ENCODE data around the gene CDK11A. TPM values are rescaled to one million over a fixed set of nuclear protein-coding genes. Genes with fewer than 3 reads are reported as not detected.
A peak's percentile ranks its signal among the peaks of the same experiment; 100 is the strongest.
"Not testable (repeated sequence)": the region's sequence is repeated elsewhere in the genome, so short reads cannot be mapped to it uniquely, and the experiment has no call there.

The CDK11A gene
- total RNA-seq, 2 experiments from 2014 or later, result 50.9 to 90.5 TPM

DNA sequence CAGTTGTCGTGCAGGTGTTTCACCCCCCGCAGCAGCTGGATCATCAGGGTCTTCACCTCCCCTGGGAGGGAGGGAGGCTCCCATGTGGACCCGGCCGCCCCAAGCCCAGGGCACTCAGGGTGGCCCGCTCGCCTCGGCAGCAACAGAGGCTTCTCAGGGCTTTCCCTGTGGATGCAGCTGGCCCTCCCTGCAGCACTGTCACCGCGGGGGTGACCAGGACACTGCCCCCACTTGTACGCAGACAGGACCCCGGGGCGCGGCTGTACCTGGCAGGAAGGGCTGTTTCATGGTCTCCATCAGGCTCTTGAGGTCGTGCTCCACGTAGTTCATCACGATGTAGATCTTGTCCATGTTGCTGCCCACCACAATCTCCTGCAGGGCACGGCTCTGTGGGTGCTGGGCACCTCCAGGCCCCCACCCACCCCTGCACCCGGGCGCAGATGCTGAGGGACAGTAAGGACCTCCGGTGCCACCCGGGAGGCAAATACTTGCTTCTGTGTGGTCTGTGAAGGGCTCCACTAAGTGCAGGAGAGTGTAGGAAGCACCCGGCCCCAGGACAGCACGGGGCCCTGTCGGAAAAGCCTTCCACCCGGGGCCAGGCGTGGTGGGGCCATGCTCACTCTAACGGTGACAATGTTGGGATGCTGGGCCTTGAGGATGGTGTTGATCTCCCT lies 19.7 kb downstream of the CDK11A start:
- intact Hi-C loops (cut with micrococcal nuclease; ENCODE audit: unreplicated experiment); H3K4me2 ChIP-seq (ENCODE audit: low read length); H3K79me2 ChIP-seq (ENCODE audit: insufficient read depth, low read depth, low read length); DNase-seq (ENCODE audit: low spot score); H4K20me1 ChIP-seq (ENCODE audit: insufficient read depth, low read length); H3K9me3 ChIP-seq (ENCODE audit: low read length); POLR2A ChIA-PET; BruUV-seq (replicated peaks); H3K4me3 ChIP-seq (ENCODE audit: low read depth, low read length, poor library complexity, severe bottlenecking); CTCF ChIA-PET (ENCODE audit: unreplicated experiment); H3K36me3 ChIP-seq (ENCODE audit: insufficient read depth, low read length); H3K27ac ChIP-seq (ENCODE audit: low read depth, low read length, poor library complexity, severe bottlenecking); H3K4me1 ChIP-seq (ENCODE audit: insufficient read depth, low read length, poor library complexity, severe bottlenecking); H2AFZ ChIP-seq (ENCODE audit: low read length); H3K9me2 ChIP-seq (ENCODE audit: insufficient read depth, low read length): not testable (repeated sequence)

DNA sequence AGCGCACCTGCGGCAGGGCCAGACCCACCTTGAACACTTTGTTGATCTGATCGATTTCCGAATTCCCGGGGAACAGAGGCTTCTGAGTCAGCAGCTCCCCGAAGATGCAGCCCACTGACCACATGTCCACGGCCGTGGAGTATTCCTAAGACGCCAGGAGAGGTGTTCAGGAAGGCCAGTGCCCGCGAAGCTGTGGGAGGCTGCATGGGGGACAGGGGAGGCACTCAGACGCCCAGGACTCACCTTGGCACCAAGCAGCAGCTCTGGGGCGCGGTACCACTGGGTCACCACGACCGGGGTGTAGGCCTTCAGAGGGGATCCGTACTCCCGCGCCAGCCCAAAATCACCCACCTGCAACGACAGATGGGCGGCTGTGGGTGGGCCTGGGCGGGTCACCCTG lies 20.4 kb downstream of the CDK11A start:
- no peaks in the 10 kb centered on the region for H3K4me1 ChIP-seq (ENCODE audit: insufficient read depth, low read length, poor library complexity, severe bottlenecking)
- H3K4me3 ChIP-seq (ENCODE audit: low read depth, low read length, poor library complexity, severe bottlenecking), result no peak overlapping the region
- BruUV-seq (replicated peaks), result no TSS peak
- no peaks in the 10 kb centered on the region for H3K9me3 ChIP-seq (ENCODE audit: low read length)
- DNase-seq (ENCODE audit: low spot score), result no peak
- H4K20me1 ChIP-seq (ENCODE audit: insufficient read depth, low read length), result no peaks in the 10 kb centered on the region
- H2AFZ ChIP-seq (ENCODE audit: low read length), result no peak overlapping the region
- no peaks in the 10 kb centered on the region for H3K79me2 ChIP-seq (ENCODE audit: insufficient read depth, low read depth, low read length)
- CTCF ChIA-PET (ENCODE audit: unreplicated experiment), result no interaction called here
- H3K36me3 ChIP-seq (ENCODE audit: insufficient read depth, low read length), result peaks cover 7% of the 10 kb centered on the region; the same call in 1 of the 2 replicates
- TF ChIP-seq CTCF (conservative IDR thresholded peaks at IDR 0.05; ENCODE audit: low read length) (no peak), EZH2phosphoT487 (IDR thresholded peaks at IDR 0.05; ENCODE audit: borderline replicate concordance, low read depth, low read length) (no peak)
- POLR2A ChIA-PET, result no interaction called here
- H3K9me2 ChIP-seq (ENCODE audit: insufficient read depth, low read length), result no peaks in the 10 kb centered on the region
- H3K4me2 ChIP-seq (ENCODE audit: low read length), result no peak overlapping the region
- H3K27ac ChIP-seq (ENCODE audit: low read depth, low read length, poor library complexity, severe bottlenecking), result no peak overlapping the region
- intact Hi-C loops (cut with micrococcal nuclease; ENCODE audit: unreplicated experiment), result no loop called here

DNA sequence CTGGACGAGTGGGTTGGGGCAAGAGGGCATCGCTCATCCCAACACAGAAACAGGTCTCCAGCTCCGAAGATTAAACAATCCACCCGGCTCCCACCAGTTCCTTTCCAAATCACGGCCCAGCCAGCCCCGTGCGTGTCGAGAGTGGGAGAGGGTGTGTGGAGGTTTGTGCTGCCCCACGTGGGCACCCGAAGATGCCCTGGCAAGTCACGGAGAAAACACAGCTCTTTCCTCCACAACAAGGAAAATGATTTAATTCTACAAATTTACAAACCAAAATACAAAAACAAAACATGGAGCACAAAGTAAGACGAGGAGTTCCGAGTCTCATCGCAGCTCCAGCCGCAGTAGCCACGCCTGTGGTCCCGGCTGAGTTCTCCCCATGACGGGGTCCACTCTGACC lies 21.7 kb downstream of the CDK11A start:
- H4K20me1 ChIP-seq (ENCODE audit: insufficient read depth, low read length); H2AFZ ChIP-seq (ENCODE audit: low read length); DNase-seq (ENCODE audit: low spot score); CTCF ChIA-PET (ENCODE audit: unreplicated experiment); H3K4me3 ChIP-seq (ENCODE audit: low read depth, low read length, poor library complexity, severe bottlenecking); H3K9me2 ChIP-seq (ENCODE audit: insufficient read depth, low read length); H3K36me3 ChIP-seq (ENCODE audit: insufficient read depth, low read length); intact Hi-C loops (cut with micrococcal nuclease; ENCODE audit: unreplicated experiment); H3K27ac ChIP-seq (ENCODE audit: low read depth, low read length, poor library complexity, severe bottlenecking); H3K4me2 ChIP-seq (ENCODE audit: low read length); H3K79me2 ChIP-seq (ENCODE audit: insufficient read depth, low read depth, low read length); H3K4me1 ChIP-seq (ENCODE audit: insufficient read depth, low read length, poor library complexity, severe bottlenecking); H3K9me3 ChIP-seq (ENCODE audit: low read length); BruUV-seq (replicated peaks): not testable (repeated sequence)
- POLR2A ChIA-PET, result interaction anchor here (0.6 kb wide), 1 partner anchor 64 kb away, joined by 5 read pairs; no protein-coding TSS in a partner anchor

DNA sequence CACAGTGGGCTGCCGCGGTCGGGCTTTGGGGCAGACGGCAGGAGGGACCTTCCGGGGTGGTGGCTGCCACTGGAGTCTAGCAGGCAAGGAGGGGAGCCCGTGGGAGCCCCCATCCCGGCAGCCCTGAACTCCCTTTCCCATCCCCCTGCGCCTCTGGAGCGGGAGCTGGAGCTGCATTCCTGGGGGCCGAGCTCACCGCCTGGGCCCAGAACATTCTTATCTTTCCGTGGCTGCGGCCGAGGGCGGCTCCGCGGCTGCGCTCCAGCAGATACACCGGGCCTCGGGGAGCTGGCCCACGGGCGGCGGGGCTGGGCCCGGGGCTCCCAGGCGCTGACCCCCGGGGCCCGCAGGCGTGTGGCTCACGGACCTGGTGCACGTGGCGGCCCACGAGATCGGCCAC lies 23.6 kb downstream of the CDK11A start:
- H4K20me1 ChIP-seq (ENCODE audit: insufficient read depth, low read length); H3K4me3 ChIP-seq (ENCODE audit: low read depth, low read length, poor library complexity, severe bottlenecking); H3K9me2 ChIP-seq (ENCODE audit: insufficient read depth, low read length); H3K4me2 ChIP-seq (ENCODE audit: low read length); BruUV-seq (replicated peaks); DNase-seq (ENCODE audit: low spot score); H3K79me2 ChIP-seq (ENCODE audit: insufficient read depth, low read depth, low read length); POLR2A ChIA-PET; H3K27ac ChIP-seq (ENCODE audit: low read depth, low read length, poor library complexity, severe bottlenecking); H3K4me1 ChIP-seq (ENCODE audit: insufficient read depth, low read length, poor library complexity, severe bottlenecking); H2AFZ ChIP-seq (ENCODE audit: low read length); intact Hi-C loops (cut with micrococcal nuclease; ENCODE audit: unreplicated experiment); H3K36me3 ChIP-seq (ENCODE audit: insufficient read depth, low read length); H3K9me3 ChIP-seq (ENCODE audit: low read length); CTCF ChIA-PET (ENCODE audit: unreplicated experiment): not testable (repeated sequence)

- H3K27ac ChIP-seq (ENCODE audit: low read depth, low read length, poor library complexity, severe bottlenecking); H3K79me2 ChIP-seq (ENCODE audit: insufficient read depth, low read depth, low read length); CTCF ChIA-PET (ENCODE audit: unreplicated experiment); H3K4me3 ChIP-seq (ENCODE audit: low read depth, low read length, poor library complexity, severe bottlenecking); intact Hi-C loops (cut with micrococcal nuclease; ENCODE audit: unreplicated experiment); POLR2A ChIA-PET; DNase-seq (ENCODE audit: low spot score); BruUV-seq (replicated peaks); H3K9me2 ChIP-seq (ENCODE audit: insufficient read depth, low read length); H3K4me1 ChIP-seq (ENCODE audit: insufficient read depth, low read length, poor library complexity, severe bottlenecking); H4K20me1 ChIP-seq (ENCODE audit: insufficient read depth, low read length); H3K9me3 ChIP-seq (ENCODE audit: low read length); H3K4me2 ChIP-seq (ENCODE audit: low read length); H3K36me3 ChIP-seq (ENCODE audit: insufficient read depth, low read length); H2AFZ ChIP-seq (ENCODE audit: low read length): not testable (repeated sequence)
Observed at GRCh38 chr1:1700067-1700466, 24.1 kb downstream of the CDK11A start.

DNA sequence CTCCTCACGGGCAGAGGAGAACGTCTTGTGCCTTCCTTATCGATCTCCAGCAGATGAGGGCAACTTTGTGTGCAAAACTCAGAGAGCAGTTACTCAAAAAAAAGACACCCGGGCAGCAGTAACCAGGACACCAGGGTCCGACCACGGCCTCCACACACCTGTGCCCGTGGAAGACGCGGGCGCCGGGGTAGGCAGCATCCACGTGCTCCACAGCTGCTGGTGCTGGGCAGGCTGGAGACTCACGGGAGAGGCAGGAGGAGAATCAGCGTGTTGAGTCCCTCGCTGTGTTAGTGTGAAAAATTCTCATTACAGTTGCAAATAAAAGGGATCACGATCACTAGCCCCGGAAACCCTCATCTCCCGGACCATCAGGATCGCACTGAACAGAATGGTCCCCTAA lies 25.1 kb downstream of the CDK11A start:
- H3K4me1 ChIP-seq (ENCODE audit: insufficient read depth, low read length, poor library complexity, severe bottlenecking); H3K4me2 ChIP-seq (ENCODE audit: low read length); CTCF ChIA-PET (ENCODE audit: unreplicated experiment); intact Hi-C loops (cut with micrococcal nuclease; ENCODE audit: unreplicated experiment); H4K20me1 ChIP-seq (ENCODE audit: insufficient read depth, low read length); DNase-seq (ENCODE audit: low spot score); H3K27ac ChIP-seq (ENCODE audit: low read depth, low read length, poor library complexity, severe bottlenecking); H3K9me3 ChIP-seq (ENCODE audit: low read length); H3K9me2 ChIP-seq (ENCODE audit: insufficient read depth, low read length); H2AFZ ChIP-seq (ENCODE audit: low read length); H3K79me2 ChIP-seq (ENCODE audit: insufficient read depth, low read depth, low read length); POLR2A ChIA-PET; H3K36me3 ChIP-seq (ENCODE audit: insufficient read depth, low read length); H3K4me3 ChIP-seq (ENCODE audit: low read depth, low read length, poor library complexity, severe bottlenecking): not testable (repeated sequence)
- BruUV-seq (replicated peaks), result TSS peak; percentile 82
